ENCODE measurements around the gene ZSWIM4. TPM values are rescaled to one million over a fixed set of nuclear protein-coding genes. Genes with fewer than 3 reads are reported as not detected.

Gene ZSWIM4
- 2.3 and 16.4 TPM in 2 replicates for total RNA-seq

GRCh38 chr19:13794757-13795589, at the start of gene ZSWIM4:
ZSWIM4 (plus strand) TSS chr19:13795443; CDS start chr19:13795649, 206 bp downstream.

GRCh38 chr19:13764101-13764807, 31.0 kb upstream of the ZSWIM4 start, which contains the start of gene MRI1:
MRI1 (plus strand) TSS chr19:13764522; CDS start chr19:13764589, 67 bp downstream.

GRCh38 chr19:13774217-13775191, 20.7 kb upstream of the ZSWIM4 start, which contains the start of gene C19orf53:
C19orf53 (plus strand) TSS chr19:13774456; CDS start chr19:13774478, 22 bp downstream.

GRCh38 chr19:13876834-13877233, 81.6 kb downstream of the ZSWIM4 start, which contains the start of gene NANOS3:
NANOS3 (plus strand) TSS chr19:13877134; CDS start chr19:13877249, 115 bp downstream.

Other genes with a start within 250 kb of the ZSWIM4 start
- 48.9 and 57.1 TPM in 2 replicates for gene MRI1, start 30.9 kb upstream of the ZSWIM4 start, total RNA-seq
- 46.5 and 55.9 TPM in 2 replicates for gene C19orf53, start 21.0 kb upstream of the ZSWIM4 start, total RNA-seq
- gene NANOS3, start 81.7 kb downstream of the ZSWIM4 start, total RNA-seq, result 0.96 TPM in 1 of 2 replicates, not detected in the other
- under 0.01 TPM in 1 of 2 replicates, not detected in the other for gene BRME1, start 110.7 kb downstream of the ZSWIM4 start, total RNA-seq
- gene CC2D1A, start 110.8 kb downstream of the ZSWIM4 start, total RNA-seq, result 9.6 and 10.9 TPM in 2 replicates
- gene PODNL1, start 143.0 kb downstream of the ZSWIM4 start, total RNA-seq, result 0.21 and 0.72 TPM in 2 replicates
- 4.0 and 7.0 TPM in 2 replicates for gene DCAF15, start 157.1 kb downstream of the ZSWIM4 start, total RNA-seq
- 1.2 and 1.9 TPM in 2 replicates for gene RFX1, start 210.9 kb downstream of the ZSWIM4 start, total RNA-seq
- gene RLN3, start 232.7 kb downstream of the ZSWIM4 start, total RNA-seq, result not detected in 2 replicates
- gene IL27RA, start 236.3 kb downstream of the ZSWIM4 start, total RNA-seq, result 1.3 and 8.7 TPM in 2 replicates

Data from tracheal epithelial cell (primary cell).